Peyer's patch (tissue), 4 donors: Measurements from ENCODE around the gene ARHGEF7.

Experiments
- POLR2A ChIP-seq, 2 donors: fragments of 450-650 bp; IDR thresholded peaks; one replicate each; pipeline ENCODE4 v1.5.1; 2017; ENCODE audit warnings: antibody characterized with exemption in 2 of 2, mild to moderate bottlenecking in 2 of 2, moderate library complexity in 2 of 2
- TF ChIP-seq, protein P1 (sequence below), 6 experiments: fragments of 450-650 bp in 4 of 6; fragments of 200-600 bp in 2 of 6; sonication (generic) in 1 of 6; IDR thresholded peaks; one replicate each; pipeline ENCODE4 v1.5.1; 2017 to 2019; ENCODE audit warnings: antibody characterized with exemption in 6 of 6, mild to moderate bottlenecking in 3 of 6, moderate library complexity in 1 of 6

DNA sequence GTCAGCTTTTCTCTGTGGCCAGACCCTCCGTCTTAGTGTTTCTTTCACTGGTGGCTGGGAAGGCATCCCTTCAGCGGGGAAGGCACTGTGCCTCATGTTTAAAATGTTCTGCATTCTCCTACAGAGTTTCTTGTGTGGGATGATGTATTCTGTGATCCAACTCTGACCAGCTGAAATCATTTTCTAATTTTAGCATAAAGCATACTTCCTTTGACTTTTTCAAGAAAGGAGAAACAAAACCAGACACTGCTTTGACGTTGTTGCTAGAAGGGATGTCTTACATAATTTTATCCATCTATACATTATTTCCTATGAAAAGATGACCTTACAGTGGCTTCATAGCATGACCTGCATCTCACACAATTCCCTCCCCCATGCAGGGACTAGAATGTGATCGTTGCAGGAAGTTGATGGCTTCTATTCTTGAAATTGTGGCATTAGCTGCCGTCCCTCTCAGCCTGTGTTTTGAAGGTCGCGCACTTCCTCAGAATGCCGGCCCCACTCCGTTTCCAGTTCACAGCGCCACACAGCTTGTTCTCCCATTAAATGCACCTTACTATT, 166.7 kb downstream of the ARHGEF7 start:
- TF ChIP-seq, protein P1, sequence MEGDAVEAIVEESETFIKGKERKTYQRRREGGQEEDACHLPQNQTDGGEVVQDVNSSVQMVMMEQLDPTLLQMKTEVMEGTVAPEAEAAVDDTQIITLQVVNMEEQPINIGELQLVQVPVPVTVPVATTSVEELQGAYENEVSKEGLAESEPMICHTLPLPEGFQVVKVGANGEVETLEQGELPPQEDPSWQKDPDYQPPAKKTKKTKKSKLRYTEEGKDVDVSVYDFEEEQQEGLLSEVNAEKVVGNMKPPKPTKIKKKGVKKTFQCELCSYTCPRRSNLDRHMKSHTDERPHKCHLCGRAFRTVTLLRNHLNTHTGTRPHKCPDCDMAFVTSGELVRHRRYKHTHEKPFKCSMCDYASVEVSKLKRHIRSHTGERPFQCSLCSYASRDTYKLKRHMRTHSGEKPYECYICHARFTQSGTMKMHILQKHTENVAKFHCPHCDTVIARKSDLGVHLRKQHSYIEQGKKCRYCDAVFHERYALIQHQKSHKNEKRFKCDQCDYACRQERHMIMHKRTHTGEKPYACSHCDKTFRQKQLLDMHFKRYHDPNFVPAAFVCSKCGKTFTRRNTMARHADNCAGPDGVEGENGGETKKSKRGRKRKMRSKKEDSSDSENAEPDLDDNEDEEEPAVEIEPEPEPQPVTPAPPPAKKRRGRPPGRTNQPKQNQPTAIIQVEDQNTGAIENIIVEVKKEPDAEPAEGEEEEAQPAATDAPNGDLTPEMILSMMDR (IDR thresholded peaks at IDR 0.05), result no peak
- no peak for TF ChIP-seq POLR2A (IDR thresholded peaks at IDR 0.05)
